GM19324 (cell line): ENCODE data around the gene CLDN15.
"Not testable (repeated sequence)": the region's sequence is repeated elsewhere in the genome, so short reads cannot be mapped to it uniquely, and the experiment has no call there.

Experiments used
- ATAC-seq: cut with Tn5 transposase; IDR thresholded peaks from one replicate; pipeline ENCODE4 v1.9.1; 2021; ENCODE audit warnings: mild to moderate bottlenecking, moderate library complexity; ENCODE audit not compliant: unreplicated experiment, low FRiP score

The CLDN15 gene

DNA sequence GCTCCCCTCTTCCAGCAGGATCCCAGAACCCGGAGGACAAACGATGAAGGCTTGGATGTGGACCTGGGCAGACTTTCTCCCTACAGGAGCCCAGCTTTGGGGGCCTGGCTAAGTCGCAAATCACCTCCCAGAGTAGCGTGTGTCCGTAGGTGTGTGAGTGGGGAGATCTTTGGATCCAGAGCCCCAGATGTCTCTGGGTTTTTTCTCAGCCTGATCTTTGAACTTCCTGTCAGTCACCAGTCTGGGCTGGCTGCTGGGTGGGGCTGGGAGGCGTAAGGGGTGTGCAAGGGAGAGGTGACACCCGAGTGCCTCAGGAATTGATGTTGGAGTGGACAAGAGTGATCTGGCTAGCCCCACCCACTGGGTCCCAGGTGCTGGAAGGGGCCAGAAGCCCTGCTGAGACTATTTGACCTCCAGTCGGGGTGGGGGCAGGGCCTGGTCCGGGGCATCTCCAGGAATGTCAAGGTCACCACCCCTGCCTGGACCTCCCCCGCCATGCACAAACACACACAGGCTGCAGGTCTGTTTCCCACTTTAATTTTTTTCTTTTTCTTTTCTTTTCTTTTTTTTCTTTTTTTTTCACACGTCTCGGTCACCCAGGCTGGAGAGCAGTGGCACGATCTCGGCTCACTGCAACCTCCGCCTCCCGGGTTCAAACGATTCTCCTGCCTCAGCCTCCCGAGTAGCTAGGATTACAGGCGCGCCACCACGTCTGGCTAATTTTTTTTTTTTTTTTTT is 36.6 kb downstream of the CLDN15 start, which contains the start of gene MOGAT3:
TSS of gene MOGAT3 (minus strand) at position 175 of the 738 bp plus-strand sequence. CDS start 182 bp downstream, outside the sequence.
- ATAC-seq = no peak

DNA sequence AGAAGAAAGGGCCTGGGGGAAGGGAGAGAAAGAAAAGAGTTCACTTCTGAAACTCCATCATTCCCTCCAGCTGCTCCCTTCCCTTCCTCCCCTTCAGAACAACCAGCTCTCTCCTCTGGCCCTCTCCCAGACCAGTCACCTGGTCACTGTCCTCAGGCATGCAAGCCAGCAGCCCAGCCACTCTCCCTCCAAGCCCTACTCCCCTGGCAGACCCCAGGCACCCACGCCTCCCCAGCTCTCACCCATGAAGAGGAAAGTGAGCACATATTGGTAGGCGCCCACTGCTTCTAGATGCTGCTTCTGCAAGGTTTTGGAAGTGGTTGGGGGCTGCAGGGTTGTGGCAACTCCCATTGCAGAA is 37.1 kb downstream of the CLDN15 start:
- no peak for ATAC-seq

DNA sequence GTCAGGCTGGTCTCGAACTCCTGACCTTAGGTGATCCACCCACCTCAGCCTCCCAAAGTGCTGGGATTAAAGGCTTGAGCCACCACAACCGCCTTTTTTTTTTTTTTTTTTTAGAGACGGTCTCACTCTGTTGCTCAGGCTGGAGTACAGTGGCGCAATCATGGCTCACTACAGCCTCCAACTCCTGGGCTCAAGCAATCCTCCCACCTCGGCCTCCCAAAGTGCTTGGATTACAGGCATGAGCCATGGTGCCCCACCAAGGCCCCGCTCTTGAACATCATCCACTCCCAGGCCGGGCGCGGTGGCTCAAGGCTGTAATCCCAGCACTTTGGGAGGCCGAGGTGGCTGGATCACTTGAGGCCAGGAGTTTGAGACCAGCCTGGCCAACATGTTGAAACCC is 38.1 kb downstream of the CLDN15 start:
- ATAC-seq = not testable (repeated sequence)

DNA sequence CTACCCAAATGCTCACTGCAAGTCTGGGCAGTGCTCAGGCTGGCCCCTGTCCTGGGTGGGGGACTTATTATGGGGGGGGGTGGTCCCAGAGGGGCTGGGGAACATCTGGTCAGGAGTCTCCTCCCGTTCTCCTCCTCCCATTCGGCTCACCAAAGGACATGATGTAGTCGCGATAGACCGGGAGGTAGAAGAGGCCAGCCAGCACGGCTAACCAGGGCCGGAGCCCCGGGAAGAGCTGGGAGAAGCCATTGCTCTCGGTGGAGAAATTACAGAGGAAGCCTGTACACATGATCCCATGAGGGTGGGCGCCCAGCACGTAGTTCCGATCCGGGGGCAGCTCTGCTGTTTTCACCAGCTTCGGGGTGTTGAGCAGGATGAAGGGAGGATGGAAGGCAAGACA is 39.1 kb downstream of the CLDN15 start:
- ATAC-seq = no peak

DNA sequence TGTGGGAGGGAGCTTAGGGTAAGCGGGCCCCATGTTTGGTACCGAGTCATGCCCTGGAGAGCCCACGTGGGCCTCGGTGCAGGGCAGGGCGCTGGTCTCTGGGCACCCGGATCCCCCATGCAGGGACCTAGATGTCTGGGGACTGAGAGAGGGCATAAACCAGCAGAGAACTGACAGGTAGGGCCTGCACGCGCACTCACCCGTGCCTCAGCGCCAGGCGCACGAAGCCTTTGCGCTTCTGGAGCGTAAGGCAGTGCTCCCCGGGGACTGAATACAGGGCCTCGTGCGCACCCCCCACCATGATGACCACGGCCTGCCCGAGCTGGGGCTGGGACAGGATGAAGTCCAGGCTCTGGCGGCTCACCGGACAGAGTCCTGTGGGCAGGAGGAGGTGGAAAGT is 39.6 kb downstream of the CLDN15 start:
- no peak for ATAC-seq

DNA sequence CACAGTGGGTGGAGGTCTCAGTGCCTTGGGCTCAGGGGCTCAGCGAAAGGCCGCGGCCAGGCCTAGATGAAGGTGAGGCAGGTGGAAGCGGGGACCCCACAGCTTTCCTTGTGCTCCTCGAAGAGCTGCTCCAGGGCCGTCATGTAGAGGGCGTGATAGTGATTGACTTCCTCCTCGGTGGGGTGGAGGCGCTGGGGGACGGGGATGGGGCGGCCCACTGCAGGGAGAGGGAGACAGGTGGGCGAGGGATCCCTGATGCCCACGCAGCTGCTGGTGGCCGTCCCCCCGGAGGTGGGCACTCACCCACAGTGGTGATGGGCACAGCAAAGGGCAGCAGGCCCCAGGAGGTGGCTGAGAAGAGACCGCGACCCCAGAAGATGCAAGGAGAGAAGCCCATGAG is 41.7 kb downstream of the CLDN15 start:
- no peak for ATAC-seq

DNA sequence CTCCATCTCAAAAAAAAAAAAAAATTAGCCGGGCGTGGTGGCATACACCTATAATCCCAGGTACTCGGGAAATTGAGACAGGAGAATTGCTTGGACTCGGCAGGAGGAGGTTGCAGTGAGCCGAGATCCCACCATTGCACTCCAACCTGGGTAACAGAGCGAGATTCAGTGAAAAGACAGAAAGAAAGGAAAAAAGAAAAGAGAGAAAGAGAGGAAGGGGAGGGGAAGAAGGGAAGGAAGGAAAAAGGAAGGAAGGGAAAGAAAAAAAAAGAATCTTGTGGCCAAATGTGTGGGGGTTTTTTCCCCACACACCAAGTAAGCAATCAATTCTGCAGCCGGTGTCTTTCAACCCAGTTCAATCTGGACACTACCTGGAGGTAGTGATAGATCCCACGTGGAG is 48.5 kb downstream of the CLDN15 start:
- ATAC-seq = no peak

DNA sequence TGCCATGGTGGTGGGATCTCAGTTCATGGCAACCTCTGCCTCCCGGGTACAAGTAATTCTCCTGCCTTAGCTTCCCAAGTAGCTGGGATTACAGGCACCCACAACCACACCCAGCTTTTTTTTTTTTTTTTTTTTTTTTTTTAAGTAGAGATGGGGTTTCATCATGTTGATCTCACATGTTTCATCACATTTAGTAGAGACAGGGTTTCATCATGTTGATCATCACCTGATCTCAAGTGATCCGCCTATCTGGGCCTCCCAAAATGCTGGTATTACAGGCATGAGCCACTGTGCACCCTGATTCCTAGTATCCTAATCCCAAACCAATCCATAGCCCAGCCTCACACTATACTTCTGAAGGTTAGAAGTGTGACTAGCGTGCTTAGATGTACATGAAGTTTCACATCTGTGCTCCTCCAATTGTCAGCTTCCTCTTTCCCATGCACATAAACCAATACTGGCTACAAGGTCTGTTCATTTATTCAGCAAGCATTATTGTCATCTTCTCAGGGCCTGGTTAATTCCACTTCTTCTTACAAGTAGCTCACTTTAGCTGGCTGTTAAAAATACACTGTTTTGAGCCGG is 50.7 kb downstream of the CLDN15 start:
- no peak for ATAC-seq

DNA sequence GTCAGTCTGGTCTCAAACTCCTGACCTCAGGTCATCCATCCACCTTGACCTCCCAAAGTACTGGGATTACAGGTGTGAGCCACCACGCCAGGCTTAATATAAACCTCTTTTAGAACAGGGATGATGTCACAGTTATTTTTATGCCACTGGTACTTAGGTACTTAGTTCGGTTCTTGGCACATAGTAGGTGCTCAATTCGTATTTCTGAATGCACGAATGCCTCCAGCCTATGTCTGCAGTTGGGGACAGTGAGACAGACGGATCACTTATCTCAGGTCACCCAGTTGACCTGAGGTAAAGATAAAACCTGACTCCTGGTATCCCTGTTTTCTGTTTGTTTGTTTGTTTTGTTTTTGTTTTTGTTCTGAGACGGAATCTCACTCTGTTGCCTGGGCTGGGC is 51.4 kb downstream of the CLDN15 start:
- no peak for ATAC-seq

DNA sequence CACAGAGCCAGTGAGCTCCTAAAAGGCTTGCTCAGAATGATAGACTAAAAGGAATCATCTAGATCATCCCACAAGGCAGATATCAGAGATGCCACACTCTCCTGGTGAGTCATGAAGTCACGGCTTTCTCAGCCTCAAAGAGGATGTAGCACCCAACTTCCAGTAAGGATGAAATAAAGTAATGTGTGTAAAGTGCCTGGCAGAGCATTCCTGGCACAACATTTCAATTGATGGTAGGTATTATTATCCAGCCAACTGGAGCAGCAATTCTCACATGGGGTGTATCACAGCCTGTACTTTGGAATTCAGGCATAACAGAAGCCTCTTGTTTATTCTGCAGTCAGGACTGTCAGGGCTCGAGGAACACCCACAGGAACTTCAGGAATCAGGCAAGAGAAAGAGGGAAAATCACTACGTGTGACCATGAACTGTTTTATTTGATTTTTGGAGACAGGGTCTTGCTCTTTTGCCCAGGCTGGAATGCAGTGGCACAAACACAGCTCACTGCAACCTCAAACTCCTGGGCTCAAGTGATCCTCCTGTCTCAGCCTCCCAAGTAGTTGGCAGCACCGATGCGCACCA is 52.3 kb downstream of the CLDN15 start:
- ATAC-seq = no peak
